MCF 10A (cell line): ENCODE measurements around the gene PELI1. TPM values are rescaled to one million over a fixed set of nuclear protein-coding genes. Genes with fewer than 3 reads are reported as not detected.
A peak's percentile ranks its signal among the peaks of the same experiment; 100 is the strongest.

Experiments
- BruUV-seq: library from RNA; stranded (reverse); fragments of 400-500 nt; replicated peaks from 2 replicates; lab custom pipeline; 2021; lab: Mats Ljungman, UMichigan
- CTCF ChIA-PET: fragments of 300-600 bp; sonication (Branson Sonifier 250); formaldehyde crosslinking; extraction: SDS; loops from one replicate; lab custom pipeline; 2021; ENCODE audit warnings: antibody characterized with exemption, inconsistent platforms; lab: Yijun Ruan, JAX
- POLR2A ChIA-PET: fragments of 300-600, 350-650 bp; sonication (Branson Sonifier 250); formaldehyde crosslinking; extraction: SDS; loops from one replicate; lab custom pipeline; 2020; ENCODE audit warnings: antibody characterized with exemption, inconsistent platforms; lab: Yijun Ruan, JAX
- DNase-seq: peaks from one replicate; pipeline ENCODE4 v3.0.0-alpha.2; 2018; ENCODE audit not compliant: unreplicated experiment
- H3K27ac Mint-ChIP-seq: one replicate; pipeline ENCODE4 v1.8.0; 2022; ENCODE audit warnings: mild to moderate bottlenecking, low read depth, mixed read lengths; ENCODE audit not compliant: unreplicated experiment
- H3K27me3 Mint-ChIP-seq: one replicate; pipeline ENCODE4 v1.8.0; 2022; ENCODE audit warnings: mixed read lengths; ENCODE audit not compliant: insufficient read depth, unreplicated experiment
- H3K36me3 Mint-ChIP-seq: one replicate; pipeline ENCODE4 v1.8.0; 2022; ENCODE audit warnings: mild to moderate bottlenecking, moderate library complexity, mixed read lengths; ENCODE audit not compliant: insufficient read depth, unreplicated experiment
- H3K4me1 Mint-ChIP-seq: one replicate; pipeline ENCODE4 v1.8.0; 2022; ENCODE audit warnings: mixed read lengths; ENCODE audit not compliant: insufficient read depth, unreplicated experiment
- H3K4me3 Mint-ChIP-seq: one replicate; pipeline ENCODE4 v1.8.0; 2022; ENCODE audit warnings: mild to moderate bottlenecking, moderate library complexity, mixed read lengths; ENCODE audit not compliant: unreplicated experiment
- H3K9me3 Mint-ChIP-seq: one replicate; pipeline ENCODE4 v1.8.0; 2022; ENCODE audit warnings: mixed read lengths; ENCODE audit not compliant: unreplicated experiment
- intact Hi-C: fragments of 100-400 bp; cut with micrococcal nuclease; formaldehyde crosslinking; loops from 2 replicates; pipeline ENCODE4 v1.14.1; 2022
- total RNA-seq: library from RNA; stranded (reverse); gene quantifications from 2 replicates; pipeline ENCODE4 v1.2.3, GENCODE V29; 2022
- TF ChIP-seq, protein P1 (sequence below): fragments of 200-600 bp; IDR thresholded peaks from one replicate; pipeline ENCODE4 v1.8.0; 2022; ENCODE audit warnings: antibody characterized with exemption, mild to moderate bottlenecking; ENCODE audit not compliant: unreplicated experiment

PELI1 gene
- total RNA-seq, 1 experiment from 2014 or later, result 16.3 TPM

DNA sequence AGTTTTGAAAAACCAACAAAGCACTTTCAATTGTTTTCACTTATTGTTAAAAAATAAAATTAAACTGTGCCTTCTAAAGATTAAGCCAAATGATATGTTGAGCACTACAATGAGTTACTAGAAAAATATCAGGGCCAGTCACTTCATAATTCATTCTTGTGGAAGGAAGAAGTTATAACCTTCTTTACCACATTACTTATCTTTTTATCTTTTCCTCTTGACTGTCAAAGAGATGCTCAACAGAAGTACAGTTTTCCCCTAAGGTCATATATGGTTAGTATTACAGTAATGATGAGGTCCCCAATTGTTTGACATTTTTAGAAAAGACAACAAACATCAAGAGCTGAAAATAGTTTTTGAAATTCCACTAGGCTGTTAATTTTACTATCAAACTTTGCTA is 9.4 kb downstream of the PELI1 start:
- intact Hi-C loops, result no loop called here
- CTCF ChIA-PET, result no interaction called here

DNA sequence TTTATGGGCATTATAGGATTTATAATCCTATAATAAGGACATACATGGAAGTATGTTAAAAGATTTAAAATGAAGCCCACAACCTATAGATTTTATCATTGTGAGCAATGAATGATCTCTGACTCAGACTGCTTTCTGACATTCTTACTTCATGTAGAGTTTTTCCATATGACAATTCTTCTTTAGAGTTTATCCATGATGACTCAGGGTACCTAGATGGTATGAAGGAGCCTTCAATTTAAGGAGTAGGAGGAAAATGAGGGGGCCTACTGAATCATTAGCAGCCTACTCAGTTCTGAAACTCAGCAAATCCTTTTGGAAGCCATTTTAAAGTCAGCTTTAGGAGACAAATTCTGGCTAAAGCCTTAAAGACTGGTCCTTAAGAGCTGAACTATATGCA is 10.4 kb downstream of the PELI1 start:
- Mint-ChIP-seq H3K27me3 (no peaks in the 10 kb centered on the region), H3K9me3 (no peaks in the 10 kb centered on the region), H3K4me3 (no peak overlapping the region), H3K4me1 (peaks cover 61% of the 10 kb centered on the region), H3K36me3 (no peaks in the 10 kb centered on the region), H3K27ac (peak overlapping the region; percentile 29)
- DNase-seq, result peak; percentile 44
- TF ChIP-seq, protein P1, sequence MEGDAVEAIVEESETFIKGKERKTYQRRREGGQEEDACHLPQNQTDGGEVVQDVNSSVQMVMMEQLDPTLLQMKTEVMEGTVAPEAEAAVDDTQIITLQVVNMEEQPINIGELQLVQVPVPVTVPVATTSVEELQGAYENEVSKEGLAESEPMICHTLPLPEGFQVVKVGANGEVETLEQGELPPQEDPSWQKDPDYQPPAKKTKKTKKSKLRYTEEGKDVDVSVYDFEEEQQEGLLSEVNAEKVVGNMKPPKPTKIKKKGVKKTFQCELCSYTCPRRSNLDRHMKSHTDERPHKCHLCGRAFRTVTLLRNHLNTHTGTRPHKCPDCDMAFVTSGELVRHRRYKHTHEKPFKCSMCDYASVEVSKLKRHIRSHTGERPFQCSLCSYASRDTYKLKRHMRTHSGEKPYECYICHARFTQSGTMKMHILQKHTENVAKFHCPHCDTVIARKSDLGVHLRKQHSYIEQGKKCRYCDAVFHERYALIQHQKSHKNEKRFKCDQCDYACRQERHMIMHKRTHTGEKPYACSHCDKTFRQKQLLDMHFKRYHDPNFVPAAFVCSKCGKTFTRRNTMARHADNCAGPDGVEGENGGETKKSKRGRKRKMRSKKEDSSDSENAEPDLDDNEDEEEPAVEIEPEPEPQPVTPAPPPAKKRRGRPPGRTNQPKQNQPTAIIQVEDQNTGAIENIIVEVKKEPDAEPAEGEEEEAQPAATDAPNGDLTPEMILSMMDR, result no peak
- intact Hi-C loops, result no loop called here
- no TSS peak for BruUV-seq
- ChIA-PET POLR2A (interaction anchor here (0.7 to 5.0 kb wide), 5 partner anchors 9 to 292 kb away, joined by 3 to 43 read pairs (median 4); partner anchors contain the start of gene UGP2), CTCF (interaction anchor here (0.9 to 1.7 kb wide), 4 partner anchors 11 to 197 kb away, joined by 3 to 6 read pairs (median 4); no protein-coding TSS in a partner anchor)

More for the DNA sequence above, 9.4 kb downstream of the PELI1 start:
- H3K4me1 Mint-ChIP-seq, result peaks cover 61% of the 10 kb centered on the region
- H3K36me3 Mint-ChIP-seq, result no peaks in the 10 kb centered on the region
- TF ChIP-seq, protein P1, result no peak
- no peak overlapping the region for H3K4me3 Mint-ChIP-seq
- DNase-seq, result no peak
- POLR2A ChIA-PET, result interaction anchor here (0.8 to 5.0 kb wide), 3 partner anchors 8 to 128 kb away, joined by 3 to 43 read pairs (median 6); no protein-coding TSS in a partner anchor
- no peak overlapping the region for H3K27ac Mint-ChIP-seq
- no TSS peak for BruUV-seq
- H3K9me3 Mint-ChIP-seq, result no peaks in the 10 kb centered on the region
- H3K27me3 Mint-ChIP-seq, result no peaks in the 10 kb centered on the region

- intact Hi-C loops, result no loop called here
- peaks cover 60% of the 10 kb centered on the region for H3K4me1 Mint-ChIP-seq
- ChIA-PET POLR2A (interaction anchor here (0.7 to 5.0 kb wide), 8 partner anchors 9 to 292 kb away, joined by 3 to 43 read pairs (median 4); partner anchors contain the start of gene UGP2), CTCF (interaction anchor here (0.9 to 1.7 kb wide), 4 partner anchors 10 to 197 kb away, joined by 3 to 6 read pairs (median 4); no protein-coding TSS in a partner anchor)
- H3K27me3 Mint-ChIP-seq, result no peaks in the 10 kb centered on the region
- H3K27ac Mint-ChIP-seq, result peak overlapping the region; percentile 29
- no peaks in the 10 kb centered on the region for H3K36me3 Mint-ChIP-seq
- no peak for DNase-seq
- H3K9me3 Mint-ChIP-seq, result no peaks in the 10 kb centered on the region
- BruUV-seq, result no TSS peak
- TF ChIP-seq, protein P1, result no peak
- H3K4me3 Mint-ChIP-seq, result no peak overlapping the region
These were observed 10.9 kb downstream of the PELI1 start for GRCh38 chr2:64133354-64133753.

DNA sequence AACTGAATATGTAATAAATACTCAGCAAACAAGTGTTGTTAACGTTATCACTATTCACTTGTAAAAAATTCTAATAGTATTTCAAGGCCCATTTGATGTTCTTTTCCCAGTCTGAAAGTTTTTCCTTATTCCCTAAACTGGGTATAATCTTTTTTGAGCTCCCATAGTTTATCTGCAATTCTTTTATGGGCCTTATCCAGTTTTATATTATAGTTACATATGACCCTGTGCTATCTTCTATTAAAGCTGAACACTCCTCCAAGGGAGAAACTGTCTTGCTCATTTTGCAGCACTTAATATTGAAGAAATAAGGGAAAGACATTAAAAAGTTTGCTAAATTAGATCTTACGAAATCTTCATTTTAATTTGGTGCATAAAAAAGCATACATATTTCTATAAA is 13.9 kb downstream of the PELI1 start:
- BruUV-seq, result no TSS peak
- Mint-ChIP-seq H3K27ac (no peak overlapping the region), H3K4me1 (peaks cover 42% of the 10 kb centered on the region), H3K9me3 (no peaks in the 10 kb centered on the region), H3K36me3 (no peaks in the 10 kb centered on the region), H3K4me3 (no peak overlapping the region), H3K27me3 (no peaks in the 10 kb centered on the region)
- ChIA-PET POLR2A (interaction anchor here (0.7 to 4.4 kb wide), 6 partner anchors 9 to 63 kb away, joined by 3 to 36 read pairs (median 7); no protein-coding TSS in a partner anchor), CTCF (interaction anchor here (0.7 to 1.4 kb wide), 3 partner anchors 15 to 182 kb away, joined by 3 to 4 read pairs (median 3); no protein-coding TSS in a partner anchor)
- no peak for DNase-seq
- intact Hi-C loops, result no loop called here
- TF ChIP-seq, protein P1, result no peak
